Activated naive CD4-positive, alpha-beta T cell treated with anti-CD3 and anti-CD28 coated beads, Interleukin-2, amount 50 U/mL, for 72 hours (primary cell): Measurements from ENCODE around the gene KLHL7. TPM values are rescaled to one million over a fixed set of nuclear protein-coding genes. Genes with fewer than 3 reads are reported as not detected.

ENCODE experiments used
- ATAC-seq, 2 donors: fragments of 150-1000 bp; cut with Tn5 transposase; 2 replicates each; pipeline ENCODE4 v1.10.0; 2021; ENCODE audit warnings: mild to moderate bottlenecking in 2 of 2, moderate library complexity in 2 of 2
- DNase-seq, 2 donors: peaks; one replicate each; pipeline ENCODE4 v3.0.0; 2021 to 2022; ENCODE audit warnings: low spot score in 2 of 2
- H3K27ac Mint-ChIP-seq, 2 donors: one replicate each; pipeline ENCODE4 v1.8.0; 2022; ENCODE audit warnings: mild to moderate bottlenecking in 2 of 2, mixed read lengths in 2 of 2
- H3K36me3 Mint-ChIP-seq, 2 donors: one replicate each; pipeline ENCODE4 v1.8.0; 2022; ENCODE audit warnings: mixed read lengths in 2 of 2
- H3K9me3 Mint-ChIP-seq, 2 donors: one replicate each; pipeline ENCODE4 v1.8.0; 2022; ENCODE audit warnings: mixed read lengths in 2 of 2
- total RNA-seq, 2 donors: library from RNA; stranded (reverse); gene quantifications; one replicate each; pipeline ENCODE4 v1.2.3, GENCODE V29; 2022

The KLHL7 gene
- 10 to 100 TPM; 19.7 to 27.6 TPM for total RNA-seq

GRCh38 chr7:23105644-23106056 lies at the start of gene KLHL7:
KLHL7 (plus strand) TSS chr7:23105785; CDS start chr7:23106027, 242 bp downstream.
- Mint-ChIP-seq H3K9me3 (no peaks in the 10 kb centered on the region), H3K27ac (peak within 1 kb of the TSS; percentile 97 to 98), H3K36me3 (peaks cover 8 to 13% of the 10 kb centered on the region in 2 donors)
- ATAC-seq (peak; percentile 99), DNase-seq (peak; percentile 94 to 95)

GRCh38 chr7:23058408-23059096 lies 47.0 kb upstream of the KLHL7 start:
- no peak for DNase-seq
- no peak for ATAC-seq
- Mint-ChIP-seq H3K36me3 (no peaks in the 10 kb centered on the region), H3K9me3 (no peaks in the 10 kb centered on the region), H3K27ac (no peak overlapping the region)

GRCh38 chr7:23061327-23061726 lies 44.3 kb upstream of the KLHL7 start:
- DNase-seq, result no peak
- H3K36me3 Mint-ChIP-seq, result no peaks in the 10 kb centered on the region
- no peak overlapping the region for H3K27ac Mint-ChIP-seq
- no peaks in the 10 kb centered on the region for H3K9me3 Mint-ChIP-seq
- ATAC-seq, result no peak

- no peaks in the 10 kb centered on the region for H3K36me3 Mint-ChIP-seq
- H3K9me3 Mint-ChIP-seq, result no peaks in the 10 kb centered on the region
- no peak for DNase-seq
- no peak for ATAC-seq
- no peak overlapping the region for H3K27ac Mint-ChIP-seq
These were observed 43.1 kb upstream of the KLHL7 start for GRCh38 chr7:23062452-23062851.

- Mint-ChIP-seq H3K27ac (no peak overlapping the region), H3K36me3 (no peaks in the 10 kb centered on the region), H3K9me3 (no peaks in the 10 kb centered on the region)
- DNase-seq (no peak), ATAC-seq (peak in 1 of 2 donors; percentile 67)
These were observed 39.6 kb upstream of the KLHL7 start for GRCh38 chr7:23065974-23066373.

GRCh38 chr7:23067271-23067670 lies 38.3 kb upstream of the KLHL7 start:
- ATAC-seq, result no peak
- no peaks in the 10 kb centered on the region for H3K9me3 Mint-ChIP-seq
- H3K27ac Mint-ChIP-seq, result no peak overlapping the region
- no peaks in the 10 kb centered on the region for H3K36me3 Mint-ChIP-seq
- no peak for DNase-seq

GRCh38 chr7:23072048-23072447 lies 33.5 kb upstream of the KLHL7 start:
- ATAC-seq, result no peak
- no peaks in the 10 kb centered on the region for H3K9me3 Mint-ChIP-seq

GRCh38 chr7:23072922-23073321 lies 32.7 kb upstream of the KLHL7 start:
- H3K9me3 Mint-ChIP-seq, result no peaks in the 10 kb centered on the region
- H3K36me3 Mint-ChIP-seq, result no peaks in the 10 kb centered on the region
- ATAC-seq, result no peak
- DNase-seq, result no peak
- H3K27ac Mint-ChIP-seq, result no peak overlapping the region

More at GRCh38 chr7:23072048-23072447, 33.5 kb upstream of the KLHL7 start:
- DNase-seq, result no peak
- Mint-ChIP-seq H3K27ac (no peak overlapping the region), H3K36me3 (no peaks in the 10 kb centered on the region)

- Mint-ChIP-seq H3K9me3 (no peaks in the 10 kb centered on the region), H3K36me3 (no peaks in the 10 kb centered on the region), H3K27ac (no peak overlapping the region)
- DNase-seq (no peak), ATAC-seq (no peak)
These were observed 30.9 kb upstream of the KLHL7 start for GRCh38 chr7:23074443-23075261.

GRCh38 chr7:23075571-23075970 lies 30.0 kb upstream of the KLHL7 start:
- no peak for ATAC-seq

GRCh38 chr7:23076772-23077171 lies 28.8 kb upstream of the KLHL7 start:
- no peak for DNase-seq
- Mint-ChIP-seq H3K9me3 (no peaks in the 10 kb centered on the region), H3K27ac (no peak overlapping the region), H3K36me3 (no peaks in the 10 kb centered on the region)
- no peak for ATAC-seq

More at GRCh38 chr7:23075571-23075970, 30.0 kb upstream of the KLHL7 start:
- no peak for DNase-seq
- H3K27ac Mint-ChIP-seq, result no peak overlapping the region
- H3K9me3 Mint-ChIP-seq, result no peaks in the 10 kb centered on the region
- H3K36me3 Mint-ChIP-seq, result no peaks in the 10 kb centered on the region

- H3K36me3 Mint-ChIP-seq, result no peaks in the 10 kb centered on the region
- H3K9me3 Mint-ChIP-seq, result no peaks in the 10 kb centered on the region
- no peak overlapping the region for H3K27ac Mint-ChIP-seq
- DNase-seq (no peak), ATAC-seq (no peak)
These were observed 12.5 kb upstream of the KLHL7 start for GRCh38 chr7:23093111-23093510.

- ATAC-seq (no peak), DNase-seq (no peak)
- no peaks in the 10 kb centered on the region for H3K36me3 Mint-ChIP-seq
- H3K27ac Mint-ChIP-seq, result no peak overlapping the region
- no peaks in the 10 kb centered on the region for H3K9me3 Mint-ChIP-seq
These were observed 12.0 kb upstream of the KLHL7 start for GRCh38 chr7:23093546-23093945.

GRCh38 chr7:23096518-23097290 lies 8.9 kb upstream of the KLHL7 start:
- Mint-ChIP-seq H3K36me3 (no peaks in the 10 kb centered on the region), H3K27ac (no peak overlapping the region), H3K9me3 (no peaks in the 10 kb centered on the region)
- DNase-seq (no peak), ATAC-seq (no peak)

- H3K27ac Mint-ChIP-seq, result no peak overlapping the region
- no peak for ATAC-seq
- H3K9me3 Mint-ChIP-seq, result no peaks in the 10 kb centered on the region
- peaks cover 0 to 7% of the 10 kb centered on the region in 2 donors for H3K36me3 Mint-ChIP-seq
- no peak for DNase-seq
These were observed 7.6 kb upstream of the KLHL7 start for GRCh38 chr7:23098029-23098428.

- DNase-seq, result no peak
- no peak for ATAC-seq
- Mint-ChIP-seq H3K36me3 (peaks cover 0 to 7% of the 10 kb centered on the region in 2 donors), H3K9me3 (no peaks in the 10 kb centered on the region), H3K27ac (no peak overlapping the region)
These were observed 7.1 kb upstream of the KLHL7 start for GRCh38 chr7:23098460-23098859.

GRCh38 chr7:23100697-23101096 lies 4.9 kb upstream of the KLHL7 start:
- H3K27ac Mint-ChIP-seq, result no peak overlapping the region
- peaks cover 5 to 10% of the 10 kb centered on the region in 2 donors for H3K36me3 Mint-ChIP-seq
- ATAC-seq (no peak), DNase-seq (no peak)
- no peaks in the 10 kb centered on the region for H3K9me3 Mint-ChIP-seq
